ENCODE results near the gene ASCC1.
A peak's percentile ranks its signal among the peaks of the same experiment; 100 is the strongest.

ASCC1 gene

DNA sequence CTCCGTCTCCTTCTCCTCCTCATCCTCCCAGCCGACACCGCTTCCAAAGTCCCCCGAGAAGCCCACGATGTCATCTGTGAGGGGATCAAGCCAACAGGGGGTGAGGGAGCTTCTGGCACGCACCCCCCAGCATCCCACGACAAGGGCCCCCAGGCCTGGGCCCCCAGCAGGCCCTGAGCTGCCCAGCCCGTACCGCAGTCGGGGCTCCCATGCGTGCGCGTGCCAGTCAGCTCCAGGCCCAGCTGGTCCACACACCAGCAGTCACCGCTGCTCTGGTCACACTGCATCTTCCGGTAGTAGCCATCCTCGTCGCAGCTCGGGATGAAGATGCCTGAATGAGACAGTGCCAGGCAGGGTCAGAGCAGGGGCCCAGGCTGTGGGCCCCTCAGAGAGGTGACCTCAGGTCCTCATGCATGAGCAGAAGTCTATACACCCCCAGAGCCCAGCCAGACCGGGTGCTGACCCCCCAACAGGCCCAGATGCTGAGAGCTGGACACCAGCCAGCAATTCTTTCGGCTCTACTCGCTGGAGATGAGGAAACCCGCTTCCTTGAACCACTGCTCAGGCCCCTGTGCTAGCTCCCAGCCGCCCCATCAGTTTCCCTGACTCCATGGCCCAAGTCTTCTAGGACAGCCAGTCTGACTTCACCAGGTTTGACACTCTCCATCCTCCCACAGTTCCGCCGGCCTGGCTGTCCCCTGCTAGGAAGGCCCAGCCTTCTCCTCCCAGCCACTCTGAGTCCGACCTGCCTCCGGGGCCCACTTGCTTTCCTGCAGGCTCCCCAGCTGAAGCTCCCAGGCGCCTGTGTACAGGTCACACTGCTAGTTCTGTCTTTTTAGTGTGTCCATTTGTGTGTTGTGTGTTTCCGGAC, 153.0 kb downstream of the ASCC1 start:
- no peak for DNase-seq

DNA sequence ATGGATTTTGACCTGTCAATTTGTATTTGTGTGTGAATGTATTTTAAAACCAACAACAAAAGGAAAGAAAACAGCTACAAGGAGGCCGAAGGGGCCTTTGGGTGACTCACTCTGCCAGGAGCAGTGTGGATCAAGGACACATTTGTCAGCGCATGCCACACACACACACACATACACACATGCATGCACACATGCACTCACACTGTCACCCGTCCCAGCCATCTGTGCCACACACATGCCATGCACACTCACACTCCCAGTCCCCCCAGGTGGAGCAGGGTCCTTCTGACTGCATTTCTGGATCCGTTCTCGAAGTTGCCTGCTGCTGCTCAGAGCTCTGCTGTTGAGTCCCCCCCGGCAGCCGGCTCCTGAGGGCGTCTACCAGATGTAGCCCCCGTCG, 153.7 kb downstream of the ASCC1 start:
- DNase-seq = no peak

DNA sequence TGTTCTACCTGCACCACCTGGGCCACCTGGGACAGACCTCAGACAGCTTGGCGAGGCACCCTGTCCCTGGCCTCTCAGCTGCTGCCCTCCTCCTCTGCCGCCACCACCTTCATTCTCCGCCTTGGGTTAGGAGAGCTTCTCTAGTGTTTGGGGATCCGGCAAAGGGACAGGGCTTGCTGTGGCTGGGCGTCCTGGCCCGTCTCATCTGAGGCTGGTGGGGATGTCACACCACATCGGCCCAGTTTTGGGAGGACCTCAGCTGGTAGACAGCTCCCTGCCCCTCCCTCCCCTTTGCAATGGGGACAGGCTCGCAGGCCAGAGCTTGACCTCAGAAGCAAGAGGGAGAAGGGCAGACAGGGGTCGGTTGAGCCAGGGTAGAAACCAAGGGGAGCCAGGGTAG, 154.1 kb downstream of the ASCC1 start:
- no peak for DNase-seq

DNA sequence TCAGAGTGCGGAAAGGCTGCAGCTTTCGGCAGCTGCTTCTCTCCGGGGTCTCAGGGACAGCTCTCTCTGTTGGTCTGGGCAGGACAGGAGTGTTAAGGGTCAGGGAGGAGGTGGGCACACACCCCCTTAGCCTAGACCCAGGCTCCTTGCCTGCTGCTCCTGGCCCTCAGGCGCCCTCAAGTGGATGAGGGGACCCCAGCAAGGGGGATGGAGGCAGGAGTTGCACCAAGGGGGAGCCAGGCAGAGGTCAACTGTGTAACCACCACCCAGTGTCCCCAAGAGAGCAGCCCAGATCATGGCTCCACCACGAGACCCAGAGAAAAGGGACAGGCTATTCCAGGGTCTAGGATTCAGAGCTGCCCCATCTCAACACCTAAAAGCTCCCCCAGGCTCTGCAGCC, 154.6 kb downstream of the ASCC1 start:
- no peak for DNase-seq

DNA sequence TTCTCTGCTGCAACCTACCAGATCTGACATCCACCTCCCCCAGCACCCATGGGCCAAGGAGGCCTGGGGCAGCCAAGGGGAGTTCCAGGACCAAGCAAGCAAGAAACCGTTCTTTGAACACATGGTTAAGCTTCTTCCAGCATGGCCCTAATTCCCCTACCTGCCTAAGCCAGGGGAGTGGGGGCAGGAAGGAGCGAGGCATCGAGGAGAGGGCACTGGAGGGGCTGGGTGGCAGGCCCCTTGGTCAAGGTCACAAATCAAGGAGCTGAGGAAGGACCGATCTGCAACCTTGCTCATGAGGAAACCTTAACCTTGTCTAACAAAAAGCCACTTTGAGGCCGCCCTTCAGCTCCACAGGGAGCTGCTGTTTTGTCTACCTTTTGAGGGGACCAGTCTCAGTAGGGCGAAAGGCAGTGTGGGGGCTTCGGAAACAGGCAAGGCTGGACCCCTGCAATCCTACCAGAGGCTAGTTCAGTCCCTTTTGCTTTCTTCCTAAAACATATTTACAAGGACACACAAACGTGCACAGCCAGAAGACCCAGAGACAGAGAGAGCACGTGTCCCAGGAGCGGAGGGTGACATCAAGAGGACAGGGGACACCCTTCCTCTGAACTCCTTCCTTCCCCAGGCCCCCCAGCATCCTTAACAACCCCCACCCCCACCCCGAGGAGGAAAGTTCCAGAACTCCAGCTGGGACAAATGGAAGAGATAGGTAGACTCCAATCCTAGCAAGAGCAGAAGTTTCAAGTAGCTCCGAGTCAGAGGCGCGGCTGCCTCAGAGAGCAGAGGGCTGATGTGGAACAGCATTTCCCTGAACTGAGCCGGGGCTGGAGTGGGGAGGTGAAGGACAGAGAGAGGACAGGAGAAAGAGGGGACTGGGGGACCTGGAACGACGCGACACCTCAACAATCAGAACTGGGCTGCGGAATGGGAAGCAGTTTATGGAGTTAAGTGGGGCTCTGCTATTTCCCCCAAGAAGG, 155.9 kb downstream of the ASCC1 start:
- no peak for DNase-seq

DNA sequence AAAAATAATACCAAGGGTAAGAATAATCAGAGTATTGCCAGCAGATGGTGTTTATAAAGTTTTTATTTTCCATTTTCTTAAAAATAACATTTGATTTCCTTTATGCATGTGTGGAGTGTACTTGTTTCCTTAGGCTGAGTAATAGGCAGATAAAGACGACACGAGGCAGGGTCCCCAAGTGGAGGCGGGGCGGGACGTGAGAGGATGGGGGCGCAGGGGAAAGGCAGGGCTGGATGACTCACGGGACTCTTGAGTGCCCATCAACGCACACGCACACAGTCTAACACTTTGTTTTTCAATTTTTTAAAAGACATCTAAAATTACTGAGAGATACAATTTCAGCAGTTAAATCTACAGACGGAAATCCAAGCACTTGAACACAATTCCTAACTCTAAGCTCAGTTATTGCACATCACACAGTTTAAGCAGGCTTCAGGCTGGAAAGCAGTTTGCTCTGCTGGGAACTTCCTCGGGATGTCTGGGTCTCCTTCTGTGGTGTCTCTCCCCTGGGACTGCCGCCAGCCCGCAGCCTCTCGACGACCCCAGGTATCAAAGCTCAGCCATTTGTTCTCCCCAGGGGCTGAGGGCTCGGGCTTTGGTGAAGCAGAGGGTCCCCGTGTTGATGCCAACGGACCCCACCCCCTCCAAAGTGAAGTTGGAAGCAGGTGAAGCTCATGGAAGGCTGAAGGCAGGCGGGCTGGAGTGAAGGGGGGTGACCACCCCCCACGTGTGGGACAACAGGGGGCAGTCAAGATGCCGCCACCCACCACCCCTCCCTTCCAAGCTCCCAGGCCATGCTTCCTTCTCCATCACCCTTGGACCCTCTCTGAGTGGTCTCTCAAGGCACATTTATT, 156.9 kb downstream of the ASCC1 start:
- DNase-seq = no peak

DNA sequence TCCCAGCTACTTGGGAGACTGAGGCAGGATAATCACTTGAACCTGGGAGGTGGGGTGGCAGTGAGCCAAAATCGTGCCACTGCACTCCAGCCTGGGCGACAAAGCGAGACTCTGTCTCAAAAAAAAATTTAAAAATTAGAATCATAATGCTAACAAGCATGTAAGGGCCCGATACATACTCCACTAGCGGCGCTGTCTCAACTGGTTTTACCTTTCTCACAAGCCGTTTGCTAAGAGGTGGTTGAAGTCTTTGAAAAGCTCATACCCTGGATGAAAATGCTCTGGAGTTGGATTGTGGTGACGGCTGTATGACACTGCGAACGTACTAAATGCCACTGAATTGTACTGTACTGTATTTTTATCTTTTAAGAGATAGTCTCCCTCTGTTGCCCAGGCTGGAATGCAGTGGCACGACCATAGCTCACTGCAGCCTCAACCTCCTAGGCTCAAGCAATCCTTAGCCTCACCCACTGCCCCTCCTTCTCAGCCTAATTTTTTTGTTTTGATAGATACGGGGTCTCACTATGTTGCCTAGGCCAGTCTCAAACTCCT, 157.7 kb downstream of the ASCC1 start:
- no peak for DNase-seq

DNA sequence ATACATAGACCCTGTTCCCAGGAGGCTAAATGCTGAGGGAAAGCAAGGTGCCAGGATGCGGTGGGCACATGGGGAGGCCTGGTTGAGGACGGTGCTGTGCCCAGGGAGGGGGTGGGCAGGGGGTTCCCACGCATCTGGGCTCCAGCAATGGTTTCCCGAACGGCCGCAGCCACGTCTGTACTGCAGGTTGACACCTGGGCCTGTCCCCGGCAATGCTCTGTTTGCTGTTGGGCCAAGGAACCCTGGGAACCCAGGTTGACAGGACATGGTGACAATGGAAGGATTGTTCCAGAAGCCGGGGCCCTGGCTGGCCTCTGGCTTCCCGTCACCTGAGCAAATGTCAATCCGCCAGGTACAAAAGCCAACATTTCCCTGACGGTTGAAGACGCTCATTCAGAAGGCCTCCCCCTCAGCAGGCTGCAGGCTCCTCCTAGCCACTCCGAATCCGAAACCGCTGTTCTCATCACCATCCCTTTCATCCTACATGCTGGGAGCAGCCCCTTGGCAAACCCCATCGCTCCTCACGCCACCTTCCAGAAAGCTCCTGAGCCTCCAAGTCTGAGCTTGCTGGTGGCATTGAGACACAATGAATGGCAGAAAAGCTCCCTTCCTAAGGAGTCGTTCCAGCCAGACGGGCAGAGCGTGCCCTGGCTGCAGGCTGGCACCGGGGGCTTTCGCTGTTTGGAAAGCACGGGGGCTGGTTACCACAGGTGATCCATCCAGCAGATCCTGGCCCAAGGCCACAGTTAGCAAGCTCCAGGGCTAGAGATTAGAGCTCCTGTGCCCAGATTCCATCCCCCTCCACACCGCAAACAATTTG, 158.9 kb downstream of the ASCC1 start:
- no peak for DNase-seq

DNA sequence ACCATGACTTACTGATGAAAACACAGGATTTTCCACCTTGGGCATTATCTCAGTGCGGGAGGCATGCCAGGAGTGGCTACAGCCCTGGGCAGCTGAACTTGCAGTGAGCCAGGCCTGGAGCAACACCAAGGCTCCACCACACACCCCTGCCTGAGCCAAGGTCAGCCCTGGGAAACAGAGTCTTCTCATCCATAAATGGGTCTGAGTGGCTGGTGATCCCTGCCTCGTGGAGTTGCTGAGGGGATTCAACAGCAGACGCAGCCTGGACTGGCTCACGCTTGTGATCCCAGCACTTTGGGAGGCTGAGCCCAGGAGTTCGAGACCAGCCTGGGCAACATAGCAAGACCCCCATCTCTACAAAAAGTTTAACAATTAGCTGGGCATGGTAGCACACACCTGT, 160.0 kb downstream of the ASCC1 start:
- no peak for DNase-seq

DNA sequence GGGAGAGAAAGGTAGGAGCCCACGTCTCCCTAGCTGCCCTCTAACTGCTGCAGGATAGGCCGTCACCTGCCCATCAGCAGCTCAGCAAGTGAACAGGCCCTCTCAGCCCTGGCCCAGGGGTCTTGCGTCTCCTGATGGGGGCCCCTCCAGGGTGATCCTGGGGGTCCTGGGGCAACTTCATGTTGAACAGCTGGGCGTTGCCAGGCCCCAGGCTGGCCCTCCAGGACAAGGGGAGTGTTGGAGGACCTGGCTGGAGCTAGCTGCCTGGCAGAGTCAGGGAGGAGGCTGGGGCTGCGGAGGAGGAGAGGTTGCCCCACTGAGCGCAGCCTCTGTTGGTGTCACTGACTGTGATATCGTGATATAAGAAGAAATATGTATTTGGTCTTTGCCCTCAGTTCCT, 162.4 kb downstream of the ASCC1 start:
- DNase-seq = no peak

DNA sequence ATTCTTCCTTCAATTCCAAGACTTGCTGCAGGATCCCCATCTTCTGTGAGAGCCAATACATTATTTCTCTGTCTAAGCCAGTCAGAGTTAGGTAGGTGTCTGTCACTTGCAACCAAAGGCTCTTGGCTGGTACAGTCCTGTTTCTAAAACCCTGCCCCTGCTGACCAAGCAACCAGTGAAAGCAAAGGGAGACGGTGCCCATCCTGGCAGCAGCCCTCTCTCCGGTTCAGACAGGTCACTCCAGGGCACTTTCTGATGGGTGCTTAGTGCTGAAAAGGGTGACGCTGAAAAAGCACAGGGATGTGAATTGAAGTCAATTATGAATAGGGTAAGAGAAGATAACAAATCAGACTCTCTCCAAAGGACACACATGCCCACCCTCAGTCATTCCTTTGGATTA, 165.2 kb downstream of the ASCC1 start:
- DNase-seq = no peak

DNA sequence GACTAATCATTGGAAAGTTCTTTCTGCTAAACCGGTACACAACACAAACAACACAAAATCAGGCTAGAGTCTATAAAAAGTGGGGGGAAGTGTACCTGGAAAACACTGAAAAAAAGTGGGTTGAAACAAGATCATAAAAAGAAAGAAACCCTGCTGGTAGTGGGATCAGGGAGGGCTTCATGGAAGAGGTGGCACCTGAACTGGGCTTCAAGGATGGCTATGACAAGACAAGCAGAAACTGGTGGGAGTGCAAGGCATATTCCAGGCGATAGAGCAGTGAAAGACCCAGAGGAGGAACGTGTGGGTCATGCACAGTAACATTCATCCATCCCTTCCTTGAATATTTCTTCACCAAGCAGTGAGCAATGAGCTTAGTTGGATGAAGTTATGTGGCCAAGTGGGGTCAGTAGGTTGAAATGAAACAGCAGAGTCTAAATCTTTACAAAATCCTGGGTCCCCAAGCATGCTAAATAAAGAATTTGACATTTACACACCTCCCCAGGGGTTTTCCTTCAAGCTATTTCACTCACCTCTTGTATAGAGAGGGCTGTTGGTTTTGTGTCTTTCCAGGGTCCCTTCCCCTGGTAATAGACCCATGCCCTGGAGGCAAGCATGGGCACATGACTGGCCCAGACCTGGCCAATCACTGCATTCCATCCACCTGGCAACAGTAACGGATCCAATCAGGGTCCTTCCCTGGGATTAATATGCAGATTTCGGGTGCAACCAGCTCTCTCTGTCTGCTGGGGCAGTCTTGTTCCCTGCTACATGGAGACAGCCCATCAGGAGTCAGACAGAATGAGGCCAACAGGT, 165.9 kb downstream of the ASCC1 start:
- no peak for DNase-seq

DNA sequence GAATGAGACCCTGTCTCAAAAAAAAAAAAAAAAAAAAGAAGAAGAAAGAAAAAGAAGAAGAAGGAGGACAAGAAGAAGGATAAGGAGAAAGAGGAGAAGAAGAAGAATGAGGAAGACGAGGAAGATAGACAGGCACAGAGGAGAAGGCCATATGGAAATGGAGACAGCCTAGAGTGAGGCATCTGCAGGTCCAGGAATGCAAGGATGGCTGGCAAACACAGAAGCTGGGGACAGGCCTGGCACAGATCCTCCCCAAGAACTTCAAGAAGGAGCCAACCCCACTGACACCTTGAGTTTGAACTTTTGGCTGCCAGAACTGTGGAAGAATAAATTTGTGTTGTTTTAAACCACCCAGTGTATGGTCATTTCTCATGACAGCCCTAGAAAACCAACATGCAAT, 166.6 kb downstream of the ASCC1 start:
- DNase-seq = no peak

DNA sequence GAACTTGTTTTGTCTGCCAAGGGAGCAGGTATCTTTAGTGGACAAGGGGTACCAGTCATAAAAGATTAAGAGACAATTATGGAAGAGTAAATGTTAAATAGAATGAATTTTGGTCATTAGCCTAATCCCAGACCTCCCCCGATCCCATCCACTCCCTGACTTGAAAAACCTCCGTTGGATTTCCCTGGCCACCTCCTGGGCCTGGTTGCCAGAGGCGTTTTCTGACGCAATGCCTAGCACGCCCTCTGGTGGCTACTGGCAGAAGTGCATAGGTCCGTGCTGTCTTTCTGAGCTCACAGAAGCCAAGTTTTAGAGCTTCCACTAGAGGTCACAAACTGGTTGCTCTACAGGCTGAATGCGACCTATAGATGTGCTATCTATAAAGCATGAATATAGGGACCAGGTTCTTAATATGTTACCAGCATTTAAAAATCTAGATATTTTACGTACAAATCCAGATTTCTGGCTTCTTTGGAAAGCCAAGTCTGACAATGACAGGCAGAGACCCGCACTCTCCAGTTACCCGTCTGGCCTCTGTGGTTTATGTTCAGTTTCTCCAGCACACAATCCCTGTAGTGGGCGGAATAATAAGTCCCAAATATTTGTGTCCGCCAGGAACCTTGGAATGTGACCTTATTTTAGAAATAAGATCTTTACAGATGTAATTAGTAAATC, 167.5 kb downstream of the ASCC1 start:
- DNase-seq = peak; percentile 94 to 96
